Ramos (cell line): ENCODE results near the gene SPINK4.

ENCODE experiments used
- in situ Hi-C: fragments of 300-500 bp; cut with MboI; formaldehyde crosslinking; loops from one replicate; pipeline ENCODE4 v1.14.3; 2022; ENCODE audit warnings: low sequenced_read_pairs; ENCODE audit not compliant: unreplicated experiment

Gene SPINK4

GRCh38 chr9:33227741-33228140 is 12.2 kb upstream of the SPINK4 start:
- in situ Hi-C loops: loop anchor here (10.0 to 25.0 kb wide), 2 partner anchors 153 to 840 kb away; partner anchors contain the start of genes ACO1 and SMU1

DNA sequence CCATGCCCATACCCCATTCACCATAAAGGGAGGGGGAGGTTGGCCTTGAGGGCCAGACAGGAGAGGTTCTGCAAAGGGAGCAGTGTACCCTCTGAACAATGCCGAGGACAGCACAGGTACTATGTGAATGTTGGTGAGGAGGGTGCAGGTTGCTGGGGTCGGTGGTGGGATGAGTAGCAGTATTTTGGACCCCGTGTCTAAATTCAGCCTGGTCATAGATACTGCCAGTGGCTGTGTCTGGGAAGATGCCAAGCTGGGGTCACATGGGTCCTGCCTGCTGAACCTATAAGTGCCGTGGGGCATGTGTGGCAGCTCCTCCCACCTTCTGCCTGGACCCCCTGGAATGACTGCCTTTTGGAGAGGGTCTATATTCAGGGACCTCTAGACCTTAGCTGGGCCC is 11.4 kb upstream of the SPINK4 start:
- in situ Hi-C loops: loop anchor here (10.0 to 25.0 kb wide), 2 partner anchors 154 to 841 kb away; partner anchors contain the start of genes ACO1 and SMU1

DNA sequence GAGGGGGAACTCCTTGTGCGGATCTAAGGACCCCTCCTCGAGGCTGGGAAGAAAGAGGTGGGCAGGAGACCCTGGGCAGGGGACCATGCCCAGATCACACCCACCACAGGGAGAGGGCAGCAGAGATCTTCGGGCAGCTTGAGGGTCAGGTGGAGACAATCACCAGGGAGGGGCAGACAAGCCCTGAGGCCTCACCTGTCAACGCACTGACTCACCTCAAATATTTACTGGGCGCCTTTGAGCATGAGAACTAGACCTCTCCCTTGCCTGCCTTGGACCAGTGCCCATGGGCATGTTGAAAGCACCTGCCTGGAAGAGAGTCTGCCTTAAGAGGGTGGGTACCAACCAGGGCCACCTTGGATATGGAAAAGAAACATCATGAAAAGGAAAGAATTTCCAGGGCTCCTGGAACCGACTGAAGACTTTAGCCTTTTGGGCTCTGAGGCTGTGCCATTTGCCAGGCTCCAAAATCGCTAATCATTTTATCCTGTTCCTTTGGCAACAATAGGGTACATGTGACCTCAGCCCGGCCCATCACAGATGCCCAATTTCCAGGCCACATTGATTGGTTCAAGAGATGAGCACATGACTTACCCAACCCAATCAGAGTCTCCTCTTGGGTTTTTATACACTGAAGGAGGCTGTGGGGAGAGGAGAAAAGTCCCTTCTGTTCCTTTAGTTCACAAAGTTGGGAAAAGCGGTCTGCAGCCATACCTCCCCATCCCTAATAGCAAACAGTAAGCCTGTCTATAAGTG is 10.4 kb upstream of the SPINK4 start:
- in situ Hi-C loops: loop anchor here (10.0 to 25.0 kb wide), 2 partner anchors 155 to 842 kb away; partner anchors contain the start of genes ACO1 and SMU1

DNA sequence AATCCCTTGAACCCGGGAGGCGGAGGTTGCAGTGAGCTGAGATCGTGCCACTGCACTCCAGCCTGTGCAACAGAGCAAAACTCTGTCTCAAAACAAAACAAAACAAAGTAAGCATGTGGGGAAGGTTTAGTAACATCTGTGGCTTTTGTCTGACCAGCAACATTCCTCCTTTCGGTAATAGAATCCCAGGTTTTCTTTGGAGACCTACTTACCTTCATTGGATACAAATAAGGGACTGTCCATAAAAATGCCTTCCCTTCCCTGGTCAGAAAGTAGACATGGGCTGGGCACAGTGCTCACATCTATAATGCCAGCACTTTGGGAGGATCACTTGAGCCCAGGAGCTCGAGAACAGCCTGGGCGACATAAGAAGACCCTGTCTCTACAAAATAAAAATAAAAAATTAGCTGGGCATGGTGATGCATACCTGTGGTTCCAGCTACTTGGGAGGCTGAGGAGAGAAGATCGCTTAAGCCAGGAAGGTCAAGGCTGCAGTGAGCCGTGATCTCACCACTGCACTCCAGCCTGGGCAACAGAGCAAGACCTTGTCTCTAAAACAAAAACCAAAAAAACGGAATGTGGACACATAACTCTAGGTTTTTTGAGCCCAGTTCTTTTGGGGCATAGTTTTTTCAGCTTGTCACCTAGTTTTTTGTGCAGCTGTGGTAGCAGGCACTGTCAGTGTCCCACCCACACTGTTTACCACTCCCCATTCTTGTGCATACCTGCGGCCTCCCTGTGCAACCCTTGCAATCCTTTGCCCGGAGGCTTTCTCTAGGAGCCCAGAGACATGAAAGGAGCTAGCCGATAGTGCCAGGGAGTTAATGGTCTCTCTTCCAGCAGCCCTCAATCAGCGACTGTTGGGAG is 9.0 kb upstream of the SPINK4 start:
- in situ Hi-C loops: loop anchor here (25.0 kb wide), 1 partner anchor 844 kb away; the partner anchor contains the start of gene ACO1

DNA sequence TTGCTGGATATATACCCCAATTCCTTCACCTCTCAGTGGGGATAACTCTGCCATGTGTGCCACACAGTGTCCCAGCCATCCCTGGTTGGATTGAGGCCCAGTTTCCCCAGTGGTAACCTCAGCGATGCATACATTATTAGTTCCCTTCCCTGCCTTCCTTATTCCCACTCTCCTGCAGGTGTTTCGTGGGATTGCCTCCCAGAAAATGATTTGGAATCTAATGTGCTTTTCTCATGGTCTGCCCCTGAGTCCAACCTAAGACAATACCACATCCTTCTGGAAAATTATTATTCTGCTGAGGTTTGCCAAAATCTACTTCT is 8.4 kb upstream of the SPINK4 start:
- in situ Hi-C loops: loop anchor here (25.0 kb wide), 1 partner anchor 844 kb away; the partner anchor contains the start of gene ACO1

GRCh38 chr9:33232815-33233214 is 7.2 kb upstream of the SPINK4 start:
- in situ Hi-C loops: loop anchor here (25.0 kb wide), 1 partner anchor 846 kb away; the partner anchor contains the start of gene ACO1

GRCh38 chr9:33233626-33234342 is 6.2 kb upstream of the SPINK4 start:
- in situ Hi-C loops: loop anchor here (25.0 kb wide), 1 partner anchor 846 kb away; the partner anchor contains the start of gene ACO1

DNA sequence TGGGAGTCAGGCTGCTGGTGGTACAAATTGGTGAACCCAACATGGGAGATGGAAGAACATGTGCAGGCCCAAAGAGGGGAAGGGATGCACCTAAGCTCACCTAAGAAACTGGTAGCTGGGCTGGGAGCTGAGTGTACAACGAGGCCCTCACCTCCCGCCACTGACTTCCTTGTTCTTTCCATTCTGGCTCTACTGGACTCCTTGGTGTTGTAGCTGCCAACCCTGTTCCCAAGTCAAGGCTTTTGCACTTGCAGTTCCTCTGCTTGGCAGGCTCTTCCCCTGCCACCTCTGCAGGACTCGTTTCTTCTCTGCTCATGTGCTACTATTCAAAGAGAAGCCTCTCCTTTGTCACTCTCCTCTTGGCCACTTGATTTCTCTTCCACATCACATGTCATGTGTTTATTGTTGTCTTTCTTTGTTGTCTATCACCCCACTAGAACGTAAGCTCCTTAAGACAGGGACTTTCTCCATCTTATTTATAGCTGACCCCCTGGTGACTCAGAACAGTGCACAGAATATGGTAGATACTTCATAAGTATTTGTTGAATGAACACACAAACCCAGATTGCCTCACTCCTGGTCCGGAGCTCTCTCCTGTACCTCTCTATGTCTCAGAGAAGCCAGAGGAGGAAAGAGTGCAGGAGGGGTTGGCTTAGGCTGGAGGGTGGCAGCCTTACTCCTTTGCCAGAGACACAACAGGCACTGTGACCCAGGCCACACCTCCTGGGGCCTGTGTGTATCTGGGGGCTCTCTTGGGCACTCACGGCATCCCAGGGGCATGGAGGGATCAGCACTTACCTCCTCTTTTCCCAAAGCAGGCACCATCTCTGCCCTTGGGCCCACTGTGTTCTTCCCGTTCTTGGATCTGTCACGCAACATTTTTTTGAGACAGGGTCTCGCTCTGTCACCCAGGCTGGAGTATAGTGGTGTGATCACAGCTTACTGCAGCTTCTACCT is 5.2 kb upstream of the SPINK4 start:
- in situ Hi-C loops: loop anchor here (25.0 kb wide), 1 partner anchor 847 kb away; the partner anchor contains the start of gene ACO1

GRCh38 chr9:33236571-33236970 is 3.4 kb upstream of the SPINK4 start:
- in situ Hi-C loops: loop anchor here (25.0 kb wide), 1 partner anchor 849 kb away; the partner anchor contains the start of gene ACO1

- in situ Hi-C loops: loop anchor here (25.0 kb wide), 1 partner anchor 854 kb away; the partner anchor contains the start of gene ACO1
Observed at GRCh38 chr9:33241298-33241697, 1.3 kb downstream of the SPINK4 start.

DNA sequence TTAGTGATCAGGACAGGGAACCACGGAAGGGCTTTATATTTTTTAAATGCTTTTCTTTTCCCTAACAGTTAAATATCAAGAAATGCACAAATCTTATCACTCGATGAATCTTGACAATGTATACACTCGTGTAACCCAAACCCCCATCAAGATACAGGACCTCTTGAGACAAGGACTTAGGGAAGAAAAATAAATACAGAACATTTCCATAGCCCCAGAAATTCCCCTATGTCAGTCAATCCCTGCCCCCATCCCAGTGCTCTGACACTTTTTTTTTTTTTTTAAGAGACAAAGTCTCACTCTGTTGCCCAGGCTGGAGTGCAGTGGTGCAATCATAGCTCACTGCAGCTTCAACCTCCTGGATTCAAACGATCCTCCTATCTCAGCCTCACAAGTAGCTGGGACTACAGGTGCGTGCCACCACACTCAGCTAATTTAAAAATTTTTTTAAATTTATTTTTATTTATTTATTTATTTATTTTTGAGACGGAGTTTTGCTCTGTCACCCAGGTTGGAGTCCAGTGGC is 2.7 kb downstream of the SPINK4 start:
- in situ Hi-C loops: loop anchor here (25.0 kb wide), 1 partner anchor 855 kb away; the partner anchor contains the start of gene ACO1

DNA sequence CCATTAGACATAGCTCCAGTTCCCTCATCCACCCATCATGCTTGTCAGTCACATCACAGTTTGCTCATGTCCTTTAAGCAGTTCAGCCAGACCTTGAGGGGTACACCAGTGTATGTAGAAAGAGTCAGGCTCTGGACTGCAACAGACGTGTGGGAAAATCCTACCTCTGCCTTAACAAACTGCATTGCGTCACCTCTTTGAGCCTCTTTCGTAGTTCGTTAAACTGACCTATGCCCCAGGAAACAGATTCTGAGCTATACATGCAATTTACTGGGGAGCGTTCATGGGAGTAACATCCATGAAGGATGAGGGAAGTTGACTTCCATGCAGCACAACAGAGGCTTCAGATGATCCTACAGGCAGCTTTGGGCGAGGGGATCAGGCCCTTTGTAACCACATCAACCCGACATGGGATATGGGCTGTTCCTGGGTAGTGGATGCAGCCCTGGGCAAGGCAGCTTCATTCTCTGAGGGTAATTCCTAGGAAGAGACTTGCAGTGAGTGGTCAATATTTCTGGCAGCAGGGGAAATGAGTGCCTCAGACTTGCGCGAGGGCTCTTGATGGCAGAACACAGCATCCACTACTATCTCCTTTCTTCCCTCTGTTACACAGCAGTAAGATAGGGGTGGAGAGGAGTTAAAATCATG is 4.3 kb downstream of the SPINK4 start:
- in situ Hi-C loops: loop anchor here (25.0 kb wide), 1 partner anchor 857 kb away; the partner anchor contains the start of gene ACO1

GRCh38 chr9:33245341-33245740 is 5.4 kb downstream of the SPINK4 start:
- in situ Hi-C loops: loop anchor here (25.0 kb wide), 1 partner anchor 858 kb away; the partner anchor contains the start of gene ACO1

GRCh38 chr9:33246269-33246860 is 6.4 kb downstream of the SPINK4 start:
- in situ Hi-C loops: loop anchor here (25.0 kb wide), 1 partner anchor 859 kb away; the partner anchor contains the start of gene ACO1

GRCh38 chr9:33248606-33249005 is 8.6 kb downstream of the SPINK4 start:
- in situ Hi-C loops: loop anchor here (25.0 kb wide), 1 partner anchor 861 kb away; the partner anchor contains the start of gene ACO1

DNA sequence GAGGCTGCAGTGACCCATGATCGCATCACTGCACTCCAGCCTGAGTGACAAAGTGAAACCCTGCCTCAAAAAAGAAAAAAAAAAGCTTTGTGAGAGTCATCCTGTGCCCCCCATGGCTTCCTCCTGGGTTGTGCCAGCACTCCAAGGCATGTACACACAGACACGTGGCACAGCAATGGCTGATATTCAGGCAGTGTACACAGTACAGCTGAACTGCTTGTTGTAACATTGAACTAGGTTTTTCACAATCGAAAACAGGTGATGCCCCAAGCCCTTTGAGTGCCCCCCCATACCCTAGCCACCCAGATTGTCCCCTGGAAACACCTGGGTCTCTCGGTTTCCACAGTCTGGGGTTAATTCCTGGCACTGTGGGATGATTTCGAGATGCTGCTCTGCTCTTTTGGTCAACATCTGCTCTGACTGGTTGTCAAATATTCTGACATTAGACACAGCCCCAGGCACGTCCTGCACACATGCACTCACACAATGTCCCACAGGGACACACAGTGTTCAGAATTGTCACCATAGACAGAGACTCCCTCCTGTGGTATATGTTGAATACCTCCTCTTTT is 9.2 kb downstream of the SPINK4 start:
- in situ Hi-C loops: loop anchor here (25.0 kb wide), 1 partner anchor 862 kb away; the partner anchor contains the start of gene ACO1

- in situ Hi-C loops: loop anchor here (25.0 kb wide), 1 partner anchor 863 kb away; the partner anchor contains the start of gene ACO1
Observed at GRCh38 chr9:33249983-33250382, 10.0 kb downstream of the SPINK4 start.
